HG02588 (cell line): ENCODE data around the gene PCDHA5.
"Not testable (repeated sequence)": the region's sequence is repeated elsewhere in the genome, so short reads cannot be mapped to it uniquely, and the experiment has no call there.

Experiments
- ATAC-seq: cut with Tn5 transposase; IDR thresholded peaks from one replicate; pipeline ENCODE4 v1.9.1; 2021; ENCODE audit warnings: mild to moderate bottlenecking, moderate library complexity; ENCODE audit not compliant: unreplicated experiment

The PCDHA5 gene

DNA sequence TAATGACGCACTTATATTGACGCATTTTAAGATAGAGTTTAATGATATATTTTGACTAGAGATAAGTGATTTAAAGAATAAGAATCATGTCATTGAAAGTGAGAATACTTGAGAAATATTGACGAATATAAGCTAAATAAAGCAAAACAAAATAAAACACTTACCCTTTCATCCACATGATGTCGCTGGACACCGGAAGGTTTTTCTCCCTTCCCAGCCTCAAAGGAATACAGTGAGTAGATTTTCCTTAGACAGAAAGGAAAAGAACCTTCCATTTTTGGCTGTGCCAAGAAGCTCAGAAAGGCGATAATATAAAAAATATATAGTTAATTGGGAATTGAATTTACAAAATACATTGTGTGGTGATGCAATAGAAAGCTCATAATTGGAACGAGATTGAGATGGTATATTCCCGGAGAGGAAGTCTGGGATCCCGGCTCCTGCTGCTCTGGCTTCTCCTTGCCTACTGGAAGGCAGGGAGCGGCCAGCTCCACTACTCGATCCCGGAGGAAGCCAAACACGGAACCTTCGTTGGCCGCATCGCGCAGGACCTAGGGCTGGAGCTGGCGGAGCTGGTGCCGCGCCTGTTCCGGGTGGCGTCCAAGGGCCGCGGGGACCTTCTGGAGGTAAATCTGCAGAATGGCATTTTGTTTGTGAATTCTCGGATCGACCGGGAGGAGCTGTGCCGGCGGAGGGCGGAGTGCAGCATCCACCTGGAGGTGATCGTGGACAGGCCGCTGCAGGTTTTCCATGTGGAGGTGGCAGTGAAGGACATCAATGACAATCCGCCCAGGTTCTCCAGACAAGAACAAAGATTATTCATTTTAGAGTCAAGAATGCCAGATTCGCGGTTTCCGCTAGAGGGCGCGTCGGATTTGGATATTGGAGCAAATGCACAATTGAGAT is at the start of gene PCDHA5:
PCDHA5 (plus strand) TSS at position 239 of the 906 bp plus-strand sequence.
- no peak for ATAC-seq

DNA sequence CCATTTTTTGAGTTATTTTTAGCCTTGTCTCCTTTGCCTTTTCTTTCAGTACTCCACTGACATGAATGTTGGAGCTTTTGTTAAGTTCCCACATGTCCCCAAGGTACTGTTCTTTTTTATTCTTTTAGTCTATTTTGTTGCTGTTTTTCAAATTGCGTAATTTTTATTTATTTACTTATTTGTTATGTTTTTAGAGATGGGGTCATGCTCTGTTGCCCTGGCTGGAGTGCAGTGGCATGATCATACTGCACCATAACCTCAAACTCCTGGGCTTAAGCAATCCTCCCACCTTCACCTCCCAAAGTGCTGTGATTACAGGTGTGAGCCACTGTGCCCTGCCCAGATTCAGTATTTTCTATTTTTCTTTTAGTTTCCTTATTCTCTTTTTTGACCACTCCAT is 40.9 kb upstream of the PCDHA5 start:
- ATAC-seq: no peak

DNA sequence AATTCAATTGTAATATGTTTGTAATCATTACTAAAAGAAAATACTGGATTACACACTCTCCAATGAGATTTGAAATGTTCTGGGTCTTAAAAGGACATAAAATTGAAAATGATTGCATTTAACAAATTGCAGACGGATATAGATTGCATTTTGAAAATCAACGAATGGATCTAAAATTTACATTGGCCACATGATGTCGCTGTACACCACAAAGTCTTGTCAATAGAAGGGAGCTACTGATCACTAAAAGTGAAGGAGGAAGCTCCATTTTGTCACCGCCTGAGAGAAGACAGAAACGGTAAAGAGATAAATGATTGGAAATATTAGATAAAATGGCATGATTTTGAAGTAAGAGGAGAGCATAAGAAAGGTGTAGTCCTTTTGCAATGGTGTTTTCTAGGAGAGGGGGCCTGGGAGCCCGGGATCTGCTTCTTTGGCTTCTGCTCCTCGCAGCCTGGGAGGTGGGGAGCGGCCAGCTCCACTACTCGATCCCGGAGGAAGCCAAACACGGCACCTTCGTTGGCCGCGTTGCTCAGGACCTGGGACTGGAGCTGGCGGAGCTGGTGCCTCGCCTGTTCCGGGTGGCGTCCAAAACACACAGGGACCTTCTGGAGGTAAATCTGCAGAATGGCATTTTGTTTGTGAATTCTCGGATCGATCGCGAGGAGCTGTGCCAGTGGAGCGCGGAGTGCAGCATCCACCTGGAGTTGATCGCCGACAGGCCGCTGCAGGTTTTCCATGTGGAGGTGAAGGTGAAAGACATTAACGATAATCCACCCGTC is 35.3 kb upstream of the PCDHA5 start, which contains the start of gene PCDHA1:
PCDHA1 (plus strand) TSS at position 236 of the 782 bp plus-strand sequence.
- no peak for ATAC-seq

DNA sequence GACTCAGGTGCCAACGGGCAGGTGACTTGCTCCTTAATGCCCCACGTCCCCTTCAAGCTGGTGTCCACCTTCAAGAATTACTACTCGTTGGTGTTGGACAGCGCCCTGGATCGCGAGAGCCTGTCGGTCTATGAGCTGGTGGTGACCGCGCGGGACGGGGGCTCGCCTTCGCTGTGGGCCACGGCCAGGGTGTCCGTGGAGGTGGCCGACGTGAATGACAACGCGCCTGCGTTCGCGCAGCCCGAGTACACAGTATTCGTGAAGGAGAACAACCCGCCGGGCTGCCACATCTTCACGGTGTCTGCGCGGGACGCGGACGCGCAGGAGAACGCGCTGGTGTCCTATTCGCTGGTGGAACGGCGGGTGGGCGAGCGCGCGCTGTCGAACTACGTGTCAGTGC is 34.0 kb upstream of the PCDHA5 start:
- ATAC-seq: not testable (repeated sequence)

GRCh38 chr5:140787849-140788504 is 33.4 kb upstream of the PCDHA5 start:
- ATAC-seq: not testable (repeated sequence)

- no peak for ATAC-seq
These were observed 30.3 kb upstream of the PCDHA5 start for GRCh38 chr5:140791089-140791488.

DNA sequence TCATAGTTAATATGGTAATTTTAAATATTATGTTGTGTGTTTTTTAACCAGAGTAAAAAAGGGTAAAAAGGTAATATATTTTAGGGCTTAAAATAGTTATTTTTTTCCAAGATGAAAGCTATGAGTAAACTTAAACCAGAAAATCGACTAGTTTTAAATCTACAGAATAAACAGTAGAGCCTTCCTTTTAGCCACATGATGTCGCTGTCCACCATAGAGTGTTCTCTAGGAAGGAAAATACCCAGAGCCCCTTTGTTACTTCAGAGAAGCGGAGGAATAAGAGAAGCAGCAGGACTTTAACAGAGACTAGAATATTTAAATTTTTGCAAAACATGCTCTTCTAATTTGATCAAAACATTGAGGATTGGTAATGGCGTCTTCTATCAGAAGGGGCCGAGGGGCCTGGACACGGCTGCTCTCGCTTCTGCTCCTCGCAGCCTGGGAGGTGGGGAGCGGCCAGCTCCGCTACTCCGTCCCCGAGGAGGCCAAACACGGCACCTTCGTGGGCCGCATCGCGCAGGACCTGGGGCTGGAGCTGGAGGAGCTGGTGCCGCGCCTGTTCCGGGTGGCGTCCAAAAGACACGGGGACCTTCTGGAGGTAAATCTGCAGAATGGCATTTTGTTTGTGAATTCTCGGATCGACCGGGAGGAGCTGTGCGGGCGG is 26.7 kb upstream of the PCDHA5 start, which contains the start of gene PCDHA2:
PCDHA2 (plus strand) TSS at position 258 of the 664 bp plus-strand sequence.
- no peak for ATAC-seq

GRCh38 chr5:140795259-140795641 is 26.2 kb upstream of the PCDHA5 start:
- ATAC-seq: no peak

GRCh38 chr5:140796072-140796717 is 25.2 kb upstream of the PCDHA5 start:
- not testable (repeated sequence) for ATAC-seq

DNA sequence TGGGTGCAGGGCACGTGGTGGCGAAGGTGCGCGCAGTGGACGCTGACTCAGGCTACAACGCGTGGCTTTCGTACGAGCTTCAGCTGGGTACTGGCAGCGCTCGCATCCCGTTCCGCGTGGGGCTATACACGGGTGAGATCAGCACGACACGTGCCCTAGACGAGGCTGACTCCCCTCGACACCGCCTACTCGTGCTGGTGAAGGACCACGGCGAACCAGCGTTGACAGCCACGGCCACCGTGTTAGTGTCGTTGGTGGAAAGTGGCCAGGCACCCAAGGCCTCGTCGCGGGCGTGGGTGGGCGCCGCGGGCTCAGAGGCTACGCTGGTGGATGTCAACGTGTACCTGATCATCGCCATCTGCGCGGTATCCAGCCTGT is 24.7 kb upstream of the PCDHA5 start:
- no peak for ATAC-seq

- ATAC-seq: no peak
These were observed 20.5 kb upstream of the PCDHA5 start, which contains the start of gene PCDHA3 for GRCh38 chr5:140800816-140801493. Gene PCDHA3, plus strand, starts transcription at chr5:140801057.

GRCh38 chr5:140801494-140801841 is 19.9 kb upstream of the PCDHA5 start:
- ATAC-seq: no peak

GRCh38 chr5:140802381-140802780 is 19.0 kb upstream of the PCDHA5 start:
- not testable (repeated sequence) for ATAC-seq

DNA sequence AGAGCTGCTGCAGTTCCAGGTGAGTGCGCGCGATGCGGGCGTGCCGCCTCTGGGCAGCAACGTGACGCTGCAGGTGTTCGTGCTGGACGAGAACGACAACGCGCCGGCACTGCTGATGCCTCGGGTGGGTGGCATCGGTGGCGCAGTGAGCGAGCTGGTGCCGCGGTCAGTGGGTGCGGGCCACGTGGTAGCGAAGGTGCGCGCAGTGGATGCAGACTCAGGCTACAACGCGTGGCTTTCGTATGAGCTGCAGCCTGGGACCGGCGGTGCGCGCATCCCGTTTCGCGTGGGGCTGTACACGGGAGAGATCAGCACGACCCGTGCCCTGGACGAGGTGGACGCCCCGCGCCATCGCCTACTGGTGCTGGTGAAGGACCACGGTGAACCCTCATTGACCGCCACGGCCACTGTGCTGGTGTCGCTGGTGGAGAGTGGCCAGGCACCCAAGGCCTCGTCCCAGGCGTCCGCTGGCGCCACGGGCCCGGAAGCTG is 18.6 kb upstream of the PCDHA5 start:
- no peak for ATAC-seq

DNA sequence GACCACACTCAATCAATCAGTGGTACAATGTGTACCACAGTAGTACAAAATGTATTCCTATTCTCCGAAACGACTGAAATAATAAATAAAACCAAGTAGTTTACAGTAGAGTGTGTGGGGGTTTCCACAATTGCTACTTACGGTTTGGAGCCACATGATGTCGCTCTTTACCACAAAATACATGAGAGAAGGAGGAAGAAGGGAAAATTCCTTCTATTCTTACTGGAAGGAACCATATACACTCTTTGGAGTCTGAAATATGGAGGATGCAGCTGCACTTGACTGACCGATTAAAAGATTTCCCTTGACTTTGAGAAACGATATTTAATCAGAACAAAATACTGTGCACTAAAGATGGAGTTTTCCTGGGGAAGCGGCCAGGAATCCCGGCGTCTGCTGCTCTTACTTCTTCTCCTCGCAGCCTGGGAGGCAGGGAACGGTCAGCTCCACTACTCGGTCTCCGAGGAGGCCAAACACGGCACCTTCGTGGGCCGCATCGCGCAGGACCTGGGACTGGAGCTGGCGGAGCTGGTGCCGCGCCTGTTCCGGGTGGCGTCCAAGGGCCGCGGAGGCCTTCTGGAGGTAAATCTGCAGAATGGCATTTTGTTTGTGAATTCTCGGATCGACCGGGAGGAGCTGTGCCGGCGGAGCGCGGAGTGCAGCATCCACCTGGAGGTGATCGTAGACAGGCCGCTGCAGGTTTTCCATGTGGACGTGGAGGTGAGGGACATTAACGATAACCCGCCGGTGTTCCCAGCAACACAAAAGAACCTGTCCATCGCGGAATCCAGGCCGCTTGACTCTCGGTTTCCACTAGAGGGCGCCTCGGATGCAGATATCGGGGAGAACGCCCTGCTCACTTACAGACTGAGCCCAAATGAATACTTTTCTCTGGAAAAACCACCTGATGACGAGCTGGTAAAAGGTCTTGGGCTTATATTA is 14.3 kb upstream of the PCDHA5 start, which contains the start of gene PCDHA4:
PCDHA4 (plus strand) TSS at position 235 of the 942 bp plus-strand sequence.
- no peak for ATAC-seq

GRCh38 chr5:140808241-140808888 is 13.0 kb upstream of the PCDHA5 start:
- not testable (repeated sequence) for ATAC-seq

DNA sequence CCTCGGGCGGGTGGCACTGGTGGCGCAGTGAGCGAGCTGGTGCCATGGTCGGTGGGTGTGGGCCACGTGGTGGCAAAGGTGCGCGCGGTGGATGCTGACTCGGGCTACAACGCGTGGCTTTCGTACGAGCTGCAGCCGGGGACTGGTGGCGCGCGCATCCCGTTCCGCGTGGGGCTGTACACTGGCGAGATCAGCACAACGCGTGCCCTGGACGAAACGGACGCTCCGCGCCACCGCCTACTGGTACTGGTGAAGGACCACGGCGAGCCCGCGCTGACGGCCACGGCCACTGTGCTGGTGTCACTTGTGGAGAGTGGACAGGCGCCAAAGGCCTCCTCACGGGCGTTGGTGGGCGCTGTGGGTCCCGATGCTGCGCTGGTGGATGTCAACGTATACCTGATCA is 12.5 kb upstream of the PCDHA5 start:
- ATAC-seq: no peak

- no peak for ATAC-seq
These were observed 842 bp downstream of the PCDHA5 start for GRCh38 chr5:140822281-140822629.
